AG10803 (cell line): ENCODE measurements around the gene SLC2A3.

Experiments
- DNase-seq: peaks from one replicate; pipeline ENCODE4 v3.0.0; 2010; ENCODE audit warnings: low read depth
- H3K4me3 ChIP-seq: 2 replicates; pipeline ENCODE4 v1.5.1; 2011; ENCODE audit warnings: mild to moderate bottlenecking, low read length, control low read depth
- CTCF ChIP-seq: conservative IDR thresholded peaks from 2 replicates; pipeline ENCODE4 v1.5.1; 2011; ENCODE audit warnings: mild to moderate bottlenecking, low read length, control low read depth, inconsistent platforms

Gene SLC2A3

GRCh38 chr12:7877420-7877819 is 58.6 kb downstream of the SLC2A3 start:
- DNase-seq: no peak

GRCh38 chr12:7872566-7873319 is 63.2 kb downstream of the SLC2A3 start, which contains the start of gene SLC2A14:
SLC2A14 (minus strand) TSS chr12:7872915; CDS start chr12:7869880, 3,035 bp downstream.
- no peak within 1 kb of the TSS for H3K4me3 ChIP-seq
- no peak for TF ChIP-seq CTCF
- no peak for DNase-seq

More at GRCh38 chr12:7877420-7877819, 58.6 kb downstream of the SLC2A3 start:
- TF ChIP-seq CTCF: no peak
- no peak overlapping the region for H3K4me3 ChIP-seq

- no peak for TF ChIP-seq CTCF
- DNase-seq: no peak
- no peak overlapping the region for H3K4me3 ChIP-seq
Measured at GRCh38 chr12:7870335-7870734, 65.7 kb downstream of the SLC2A3 start.
